NCI-H510A treated with DMSO at 0.1 percent for 48 hours (cell line): ENCODE data around the gene TUFT1.
"Not testable (repeated sequence)": the region's sequence is repeated elsewhere in the genome, so short reads cannot be mapped to it uniquely, and the experiment has no call there.

Experiments
- DNase-seq: peaks from one replicate; lab custom pipeline; 2025; lab: John Stamatoyannopoulos, UW

Gene TUFT1

GRCh38 chr1:151618003-151618402 lies 77.9 kb downstream of the TUFT1 start:
- DNase-seq, result no peak

- DNase-seq, result no peak
Observed at GRCh38 chr1:151618470-151618869, 78.4 kb downstream of the TUFT1 start.

GRCh38 chr1:151618996-151619395 lies 78.9 kb downstream of the TUFT1 start:
- DNase-seq, result not testable (repeated sequence)

GRCh38 chr1:151619489-151620093 lies 79.5 kb downstream of the TUFT1 start:
- DNase-seq, result no peak

GRCh38 chr1:151620286-151620685 lies 80.2 kb downstream of the TUFT1 start:
- no peak for DNase-seq

- DNase-seq, result no peak
Observed at GRCh38 chr1:151621351-151621750, 81.2 kb downstream of the TUFT1 start.

GRCh38 chr1:151624783-151625182 lies 84.7 kb downstream of the TUFT1 start:
- DNase-seq, result no peak

- no peak for DNase-seq
Observed at GRCh38 chr1:151626740-151627334, 86.7 kb downstream of the TUFT1 start.

- no peak for DNase-seq
Observed at GRCh38 chr1:151629278-151629677, 89.2 kb downstream of the TUFT1 start.
